ENCODE data around the gene SURF1.
"Not testable (repeated sequence)": the region's sequence is repeated elsewhere in the genome, so short reads cannot be mapped to it uniquely, and the experiment has no call there.

The SURF1 gene

GRCh38 chr9:133394687-133395271 lies 38.5 kb upstream of the SURF1 start:
- Histone ChIP-seq H3K4me3 (no peak overlapping the region), H3K36me3 (peaks cover 0 to under 1% (median 0%) of the 10 kb centered on the region in 3 donors), H3K27me3 (peaks cover 0 to 34% of the 10 kb centered on the region in 2 donors), H3K27ac (no peak overlapping the region), H3K9me3 (no peaks in the 10 kb centered on the region), H3K4me1 (no peaks in the 10 kb centered on the region)
- intact Hi-C loops (cut with DNase I; ENCODE audit: low total_unique reads): no loop called here
- DNase-seq: no peak
- no peak for TF ChIP-seq CTCF (IDR thresholded peaks at IDR 0.05)

- no peak for TF ChIP-seq CTCF (IDR thresholded peaks at IDR 0.05)
- DNase-seq: no peak
Observed at GRCh38 chr9:133393399-133393798, 37.1 kb upstream of the SURF1 start.

GRCh38 chr9:133392308-133392707 lies 36.0 kb upstream of the SURF1 start:
- not testable (repeated sequence) for H3K27ac ChIP-seq, H3K4me1 ChIP-seq

More at GRCh38 chr9:133393399-133393798, 37.1 kb upstream of the SURF1 start:
- Histone ChIP-seq H3K36me3 (no peaks in the 10 kb centered on the region), H3K27me3 (peaks cover 0 to 40% of the 10 kb centered on the region in 2 donors), H3K4me3 (no peak overlapping the region), H3K9me3 (no peaks in the 10 kb centered on the region), H3K27ac (no peak overlapping the region), H3K4me1 (no peaks in the 10 kb centered on the region)
- intact Hi-C loops (cut with DNase I; ENCODE audit: low total_unique reads): no loop called here

GRCh38 chr9:133391449-133391848 lies 35.2 kb upstream of the SURF1 start:
- not testable (repeated sequence) for H3K4me3 ChIP-seq

More at GRCh38 chr9:133392308-133392707, 36.0 kb upstream of the SURF1 start:
- H3K4me3 ChIP-seq; H3K36me3 ChIP-seq; H3K9me3 ChIP-seq; DNase-seq; intact Hi-C loops (cut with DNase I; ENCODE audit: low total_unique reads): not testable (repeated sequence)
- H3K27me3 ChIP-seq: peaks cover 0 to 40% of the 10 kb centered on the region in 2 donors

GRCh38 chr9:133390713-133391112 lies 34.4 kb upstream of the SURF1 start:
- H3K27ac ChIP-seq: no peak overlapping the region
- DNase-seq: no peak
- H3K4me3 ChIP-seq: no peak overlapping the region
- peaks cover 0 to 36% of the 10 kb centered on the region in 2 donors for H3K27me3 ChIP-seq
- H3K36me3 ChIP-seq: no peaks in the 10 kb centered on the region
- no peaks in the 10 kb centered on the region for H3K4me1 ChIP-seq
- TF ChIP-seq CTCF (IDR thresholded peaks at IDR 0.05): no peak
- intact Hi-C loops (cut with DNase I; ENCODE audit: low total_unique reads): no loop called here
- H3K9me3 ChIP-seq: no peaks in the 10 kb centered on the region

More at GRCh38 chr9:133391449-133391848, 35.2 kb upstream of the SURF1 start:
- H3K27ac ChIP-seq; intact Hi-C loops (cut with DNase I; ENCODE audit: low total_unique reads); H3K36me3 ChIP-seq; H3K9me3 ChIP-seq; H3K4me1 ChIP-seq; DNase-seq: not testable (repeated sequence)
- peaks cover 0 to 36% of the 10 kb centered on the region in 2 donors for H3K27me3 ChIP-seq

- intact Hi-C loops (cut with DNase I; ENCODE audit: low total_unique reads): no loop called here
- no peak overlapping the region for H3K4me3 ChIP-seq
- no peaks in the 10 kb centered on the region for H3K4me1 ChIP-seq
- DNase-seq: no peak
- H3K36me3 ChIP-seq: no peaks in the 10 kb centered on the region
- H3K27ac ChIP-seq: no peak overlapping the region
- TF ChIP-seq CTCF (IDR thresholded peaks at IDR 0.05): no peak
- H3K27me3 ChIP-seq: peaks cover 0 to 31% of the 10 kb centered on the region in 2 donors
- H3K9me3 ChIP-seq: no peaks in the 10 kb centered on the region
Observed at GRCh38 chr9:133389562-133389961, 33.3 kb upstream of the SURF1 start.

Measured in tibial artery (tissue), 4 donors.